CD4-positive, alpha-beta T cell treated with Interleukin-15 for 4 hours (primary cell): ENCODE data around the gene GLRX.

ENCODE experiments used
- DNase-seq: peaks from one replicate; pipeline ENCODE4 v3.0.0-alpha.2; 2020; ENCODE audit warnings: low spot score

Gene GLRX

DNA sequence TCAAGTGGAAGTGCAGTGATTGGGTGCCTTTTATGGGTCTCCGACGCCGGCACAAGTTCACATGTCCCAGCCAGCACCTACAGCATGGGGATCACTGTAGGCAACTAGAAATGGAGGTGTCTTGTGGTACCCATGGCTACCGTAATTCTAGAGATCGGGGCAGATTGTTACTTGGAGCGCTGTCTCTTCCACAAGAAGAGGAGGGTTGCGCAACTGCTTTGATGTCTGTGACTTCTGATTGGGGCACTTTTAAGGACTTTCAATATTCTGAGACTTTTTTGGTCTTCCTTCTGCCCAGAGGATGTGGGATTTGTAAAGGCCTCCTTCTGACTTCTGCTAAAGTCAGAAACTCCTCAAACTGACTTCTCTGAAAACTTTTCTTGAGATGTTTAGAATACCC lies 41.9 kb downstream of the GLRX start:
- no peak for DNase-seq

GRCh38 chr5:95779611-95780010 lies 42.9 kb downstream of the GLRX start:
- DNase-seq: no peak

DNA sequence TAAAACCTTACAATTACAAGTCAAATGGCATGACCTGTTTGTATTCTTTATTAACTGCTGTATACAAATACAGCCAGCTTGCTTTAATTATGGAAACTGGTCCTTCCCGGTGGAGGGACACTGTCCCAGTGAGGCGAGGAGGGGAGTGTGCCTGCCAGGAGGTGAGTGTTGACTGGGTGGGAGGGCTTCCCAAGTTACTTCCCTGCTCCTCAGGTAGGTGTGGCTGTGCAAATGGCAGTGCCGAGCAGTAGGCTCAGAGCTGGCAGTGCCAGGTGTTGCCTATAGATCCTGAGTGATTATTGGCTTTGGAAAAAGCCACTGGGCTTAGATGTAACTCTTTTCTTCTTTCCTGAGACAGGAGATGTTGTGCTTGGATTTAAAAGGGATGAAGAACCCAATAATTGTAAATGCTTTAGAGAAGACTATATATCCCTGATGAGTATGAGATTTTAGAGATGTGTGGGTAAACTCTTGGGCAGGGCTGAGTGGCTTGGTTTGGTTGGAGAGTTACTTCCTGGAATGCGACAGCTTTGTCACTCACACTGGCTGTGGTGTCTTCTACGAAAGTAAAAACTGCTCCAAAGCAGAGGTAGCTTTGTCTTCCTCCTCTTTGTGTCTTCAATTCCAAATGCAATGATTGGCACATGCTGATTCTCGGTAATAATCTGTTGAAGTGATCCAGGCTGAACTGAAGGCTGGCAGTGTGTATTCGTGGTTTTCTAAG lies 43.7 kb downstream of the GLRX start:
- no peak for DNase-seq

DNA sequence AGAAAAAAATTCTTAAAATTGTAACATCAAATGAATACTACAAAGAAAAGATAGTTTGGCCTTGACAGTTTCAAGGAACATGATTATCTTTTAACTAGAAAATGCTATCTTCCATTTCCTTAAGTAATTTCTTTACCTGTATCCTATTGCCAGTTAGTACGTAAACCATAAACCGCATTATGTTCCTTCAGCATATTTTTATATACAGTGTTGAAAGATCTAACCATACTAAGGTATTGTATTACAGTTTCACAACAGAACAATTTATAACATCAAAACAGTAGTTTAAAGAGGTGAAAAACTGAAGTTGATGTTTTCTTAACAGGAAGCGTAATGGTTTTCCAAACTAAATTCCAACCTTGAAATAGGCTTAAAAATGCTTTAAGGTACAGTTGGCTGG lies 45.1 kb downstream of the GLRX start:
- no peak for DNase-seq

- DNase-seq: no peak
Observed at GRCh38 chr5:95773335-95774059, 49.0 kb downstream of the GLRX start.

DNA sequence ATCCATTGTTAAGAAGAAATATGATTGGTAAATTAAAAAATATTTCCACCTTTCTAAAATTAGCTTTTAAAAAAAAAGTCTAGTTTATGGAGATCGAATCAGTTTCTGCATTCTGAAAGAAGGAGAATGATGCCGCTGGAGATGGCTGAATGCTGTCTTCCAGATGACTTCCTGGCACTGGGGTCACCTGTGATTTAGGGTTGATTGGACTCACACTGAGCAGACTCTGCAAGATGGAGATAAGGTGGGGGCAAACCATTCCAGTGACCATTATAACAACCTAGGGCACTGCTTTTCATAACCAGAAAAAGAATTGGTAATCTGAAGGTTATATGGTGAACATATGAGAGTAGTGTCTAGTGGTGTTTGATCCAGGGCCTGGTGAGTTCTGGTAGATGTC lies 50.6 kb downstream of the GLRX start:
- DNase-seq: no peak

DNA sequence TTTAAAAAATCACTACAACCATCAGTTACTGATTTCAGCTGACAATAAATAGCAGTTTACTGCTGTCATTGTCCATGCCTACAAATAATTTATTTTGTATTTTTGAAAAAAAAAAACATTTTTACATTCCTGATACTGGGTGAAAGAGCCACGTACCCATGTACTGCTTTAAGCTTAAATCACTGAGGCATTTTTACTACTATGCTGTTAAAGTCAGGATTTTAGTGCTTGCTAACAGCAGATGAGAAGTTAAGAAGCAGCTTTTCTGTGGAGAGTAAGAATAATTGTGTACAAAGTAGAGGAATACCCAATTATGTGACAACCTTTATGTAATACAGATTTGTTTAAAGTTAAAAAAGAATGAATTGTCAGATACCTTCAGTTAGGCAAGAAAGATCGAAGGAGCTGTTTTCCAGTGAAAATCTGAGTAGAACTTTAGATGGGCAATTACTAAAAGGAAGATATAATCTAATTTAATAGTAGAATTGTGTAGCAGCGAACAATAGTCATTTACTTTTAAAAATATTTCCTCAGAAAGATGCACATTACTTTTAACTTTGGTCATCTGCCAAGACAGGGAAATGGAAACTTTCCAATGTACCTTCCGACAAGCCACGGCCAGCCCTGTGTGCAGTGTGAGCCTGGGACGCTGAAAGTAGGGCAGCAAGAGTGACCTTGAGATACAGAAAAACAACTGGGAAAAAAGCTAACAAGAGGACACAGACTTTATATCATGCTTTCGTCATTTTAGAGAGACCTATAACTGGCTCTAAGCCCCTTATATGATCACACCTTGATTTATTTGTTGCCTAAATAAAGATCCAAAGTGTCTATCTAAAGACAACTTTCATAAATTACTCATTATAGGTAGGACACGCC lies 51.5 kb downstream of the GLRX start:
- DNase-seq: no peak

- no peak for DNase-seq
Observed at GRCh38 chr5:95768731-95769130, 53.8 kb downstream of the GLRX start.

- DNase-seq: no peak
Observed at GRCh38 chr5:95763941-95764340, 58.6 kb downstream of the GLRX start.
